Endothelial cell (in vitro differentiated cells): ENCODE data around the gene EXOC5. TPM values are rescaled to one million over a fixed set of nuclear protein-coding genes. Genes with fewer than 3 reads are reported as not detected.

Experiments used
- DNase-seq: peaks from one replicate; pipeline ENCODE4 v3.0.0; 2021; ENCODE audit warnings: low spot score
- H3K27ac Mint-ChIP-seq: one replicate; pipeline ENCODE4 v1.8.0; 2021; ENCODE audit warnings: mixed read lengths, inconsistent platforms; ENCODE audit not compliant: unreplicated experiment
- H3K27me3 Mint-ChIP-seq: one replicate; pipeline ENCODE4 v1.8.0; 2021; ENCODE audit warnings: mild to moderate bottlenecking, moderate library complexity, mixed read lengths, inconsistent platforms; ENCODE audit not compliant: unreplicated experiment
- H3K36me3 Mint-ChIP-seq: one replicate; pipeline ENCODE4 v1.8.0; 2021; ENCODE audit warnings: mild to moderate bottlenecking, low read depth, mixed read lengths, inconsistent platforms; ENCODE audit not compliant: unreplicated experiment
- H3K4me1 Mint-ChIP-seq: one replicate; pipeline ENCODE4 v1.8.0; 2021; ENCODE audit warnings: mild to moderate bottlenecking, mixed read lengths, inconsistent platforms; ENCODE audit not compliant: unreplicated experiment
- H3K4me3 Mint-ChIP-seq: one replicate; pipeline ENCODE4 v1.8.0; 2021; ENCODE audit warnings: mild to moderate bottlenecking, mixed read lengths, inconsistent platforms; ENCODE audit not compliant: unreplicated experiment
- H3K9me3 Mint-ChIP-seq: one replicate; pipeline ENCODE4 v1.8.0; 2021; ENCODE audit warnings: mixed read lengths, inconsistent platforms; ENCODE audit not compliant: unreplicated experiment
- total RNA-seq: library from RNA; stranded (reverse); fragmentation: NEBNext Ultra II Directional; extraction: Animal tissue kit (Norgen Biotek cat#: 25700); gene quantifications from one replicate; pipeline ENCODE4 v1.2.1, GENCODE V29; 2021; ENCODE audit not compliant: unreplicated experiment
- TF ChIP-seq, protein P1 (sequence below): fragments of 200-600 bp; sonication (generic); IDR thresholded peaks from one replicate; pipeline ENCODE4 v1.5.0; 2021; ENCODE audit warnings: antibody characterized with exemption; ENCODE audit not compliant: unreplicated experiment

The EXOC5 gene
- total RNA-seq, 1 donor from 2014 or later, result 131 TPM

DNA sequence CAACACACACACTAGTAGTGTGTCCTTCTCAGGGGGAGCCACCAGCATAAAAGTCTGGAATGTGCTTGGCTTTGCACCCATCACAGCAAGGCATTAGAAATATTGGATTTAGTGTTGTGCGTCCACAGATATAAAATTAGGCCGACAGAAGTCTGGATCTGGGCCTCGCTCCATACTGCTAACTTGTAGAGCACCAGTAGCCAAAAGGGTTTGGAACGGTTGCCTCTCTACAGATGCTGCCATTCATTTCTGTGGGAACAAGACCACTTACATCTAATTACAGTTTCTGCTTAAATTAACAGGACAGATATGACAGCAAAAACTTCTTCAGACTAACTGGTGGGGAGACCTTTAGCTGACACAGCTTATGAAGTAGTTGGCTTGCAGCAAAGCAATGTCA is 94.2 kb downstream of the EXOC5 start:
- no peaks in the 10 kb centered on the region for H3K27me3 Mint-ChIP-seq
- H3K36me3 Mint-ChIP-seq, result no peaks in the 10 kb centered on the region
- no peak overlapping the region for H3K27ac Mint-ChIP-seq
- no peak overlapping the region for H3K4me3 Mint-ChIP-seq
- peaks cover 6% of the 10 kb centered on the region for H3K4me1 Mint-ChIP-seq
- no peaks in the 10 kb centered on the region for H3K9me3 Mint-ChIP-seq
- TF ChIP-seq, protein P1, sequence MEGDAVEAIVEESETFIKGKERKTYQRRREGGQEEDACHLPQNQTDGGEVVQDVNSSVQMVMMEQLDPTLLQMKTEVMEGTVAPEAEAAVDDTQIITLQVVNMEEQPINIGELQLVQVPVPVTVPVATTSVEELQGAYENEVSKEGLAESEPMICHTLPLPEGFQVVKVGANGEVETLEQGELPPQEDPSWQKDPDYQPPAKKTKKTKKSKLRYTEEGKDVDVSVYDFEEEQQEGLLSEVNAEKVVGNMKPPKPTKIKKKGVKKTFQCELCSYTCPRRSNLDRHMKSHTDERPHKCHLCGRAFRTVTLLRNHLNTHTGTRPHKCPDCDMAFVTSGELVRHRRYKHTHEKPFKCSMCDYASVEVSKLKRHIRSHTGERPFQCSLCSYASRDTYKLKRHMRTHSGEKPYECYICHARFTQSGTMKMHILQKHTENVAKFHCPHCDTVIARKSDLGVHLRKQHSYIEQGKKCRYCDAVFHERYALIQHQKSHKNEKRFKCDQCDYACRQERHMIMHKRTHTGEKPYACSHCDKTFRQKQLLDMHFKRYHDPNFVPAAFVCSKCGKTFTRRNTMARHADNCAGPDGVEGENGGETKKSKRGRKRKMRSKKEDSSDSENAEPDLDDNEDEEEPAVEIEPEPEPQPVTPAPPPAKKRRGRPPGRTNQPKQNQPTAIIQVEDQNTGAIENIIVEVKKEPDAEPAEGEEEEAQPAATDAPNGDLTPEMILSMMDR, result no peak
- no peak for DNase-seq

DNA sequence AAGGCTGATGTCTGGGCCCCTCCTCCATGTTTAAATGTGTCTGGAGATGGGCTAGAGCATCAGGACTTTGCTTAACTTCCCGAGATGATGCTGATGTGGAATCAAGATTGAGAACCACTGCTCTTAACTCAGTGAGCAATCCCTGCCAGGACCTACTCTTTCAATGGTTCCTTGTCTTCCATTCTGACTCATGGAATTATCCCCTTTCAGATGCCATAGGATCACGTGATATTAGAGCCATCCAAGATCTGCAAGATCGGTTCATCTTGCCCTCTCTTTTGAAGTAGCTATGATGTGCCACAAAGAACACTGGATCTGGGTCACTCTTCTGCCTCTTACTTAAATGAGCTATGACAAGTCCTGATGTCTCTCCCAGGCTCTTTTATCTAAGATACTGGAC is 96.8 kb downstream of the EXOC5 start:
- H3K9me3 Mint-ChIP-seq, result no peaks in the 10 kb centered on the region
- no peaks in the 10 kb centered on the region for H3K36me3 Mint-ChIP-seq
- TF ChIP-seq, protein P1, result no peak
- no peak overlapping the region for H3K4me3 Mint-ChIP-seq
- H3K27ac Mint-ChIP-seq, result no peak overlapping the region
- peaks cover 9% of the 10 kb centered on the region for H3K4me1 Mint-ChIP-seq
- H3K27me3 Mint-ChIP-seq, result no peaks in the 10 kb centered on the region
- DNase-seq, result no peak

DNA sequence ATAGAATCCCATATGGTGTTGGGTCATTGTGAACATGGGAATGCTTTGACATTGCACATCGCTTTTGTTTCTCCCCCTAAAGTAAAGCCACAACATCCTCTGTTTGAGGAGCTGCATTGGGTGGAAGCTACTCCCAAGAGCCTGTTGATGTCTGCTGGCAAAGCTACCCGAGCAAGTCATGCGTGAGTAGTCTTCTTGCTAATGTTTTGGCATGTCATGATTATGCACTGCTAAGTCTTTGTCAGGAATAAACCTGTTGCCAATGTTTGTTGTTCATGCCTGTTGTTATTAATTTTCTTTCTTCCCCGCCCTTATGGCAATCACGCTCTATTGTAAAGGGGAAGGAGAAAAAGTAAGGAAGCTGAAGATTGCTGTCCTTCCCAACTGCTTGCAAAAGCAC is 97.3 kb downstream of the EXOC5 start:
- no peak overlapping the region for H3K4me3 Mint-ChIP-seq
- no peaks in the 10 kb centered on the region for H3K9me3 Mint-ChIP-seq
- H3K4me1 Mint-ChIP-seq, result peaks cover 9% of the 10 kb centered on the region
- H3K27ac Mint-ChIP-seq, result no peak overlapping the region
- DNase-seq, result no peak
- H3K27me3 Mint-ChIP-seq, result no peaks in the 10 kb centered on the region
- H3K36me3 Mint-ChIP-seq, result no peaks in the 10 kb centered on the region
- TF ChIP-seq, protein P1, result no peak

DNA sequence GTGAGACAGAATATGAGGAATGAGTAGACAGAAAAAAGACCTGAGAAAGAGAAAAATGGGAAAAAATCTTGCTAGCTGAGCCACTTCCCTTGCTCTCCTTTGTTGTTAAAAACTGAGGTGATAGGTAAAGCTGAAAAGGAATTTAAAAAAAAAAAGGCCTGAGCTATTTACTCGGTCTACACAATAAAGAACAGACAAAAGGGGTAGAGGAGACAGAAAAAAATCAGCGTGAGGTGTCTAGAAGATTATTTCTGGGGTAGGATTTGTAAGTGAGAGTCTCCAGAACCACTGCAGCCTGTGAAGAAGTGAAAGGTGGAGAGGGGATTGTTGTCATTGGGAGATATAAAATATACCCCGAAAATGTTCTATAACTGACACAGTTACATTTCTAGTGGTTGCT is 98.8 kb downstream of the EXOC5 start:
- no peaks in the 10 kb centered on the region for H3K36me3 Mint-ChIP-seq
- no peak overlapping the region for H3K27ac Mint-ChIP-seq
- no peaks in the 10 kb centered on the region for H3K9me3 Mint-ChIP-seq
- TF ChIP-seq, protein P1, result no peak
- no peak for DNase-seq
- no peak overlapping the region for H3K4me3 Mint-ChIP-seq
- no peaks in the 10 kb centered on the region for H3K27me3 Mint-ChIP-seq
- H3K4me1 Mint-ChIP-seq, result peaks cover 9% of the 10 kb centered on the region

DNA sequence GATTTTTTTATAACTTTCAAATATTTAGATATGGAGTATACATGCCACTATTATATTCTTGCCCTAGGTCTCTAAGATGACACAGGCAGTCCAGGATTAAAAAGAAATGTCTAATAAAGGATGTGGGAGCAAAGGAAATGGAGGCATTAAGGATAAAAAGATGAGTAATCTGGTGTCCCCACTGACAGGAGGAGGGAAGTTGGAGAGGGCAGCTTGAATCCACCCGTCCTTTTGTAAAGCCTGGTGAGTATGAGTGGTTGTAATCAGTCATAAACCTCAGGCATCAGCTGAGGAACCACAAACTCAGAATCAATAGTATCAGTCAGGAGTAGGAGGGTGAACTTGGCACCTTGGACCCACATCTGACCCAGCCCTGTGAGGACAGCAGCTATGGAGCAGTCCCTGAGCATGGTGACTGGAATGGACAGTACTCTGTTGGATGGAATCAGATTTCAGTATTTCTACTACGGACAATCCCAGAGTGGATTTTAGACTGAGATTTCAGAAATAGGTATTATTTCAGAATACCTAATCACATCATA is 100.5 kb downstream of the EXOC5 start:
- TF ChIP-seq, protein P1, result no peak
- Mint-ChIP-seq H3K9me3 (no peaks in the 10 kb centered on the region), H3K27ac (no peak overlapping the region), H3K4me3 (no peak overlapping the region), H3K36me3 (no peaks in the 10 kb centered on the region), H3K4me1 (peaks cover 14% of the 10 kb centered on the region), H3K27me3 (no peaks in the 10 kb centered on the region)
- DNase-seq, result no peak
